ENCODE results near the gene SYCE1L. TPM values are rescaled to one million over a fixed set of nuclear protein-coding genes. Genes with fewer than 3 reads are reported as not detected.
"Not testable (repeated sequence)": the region's sequence is repeated elsewhere in the genome, so short reads cannot be mapped to it uniquely, and the experiment has no call there.

Gene SYCE1L
- total and polyA plus RNA-seq, 9 donors = 4.0 to 13.2 (median 7.6) TPM

- no CpG with 5 or more reads among the region's 5 CpGs for WGBS (ENCODE audit: insufficient coverage)
- Histone ChIP-seq H3K9me3 (replicated peaks; ENCODE audit: control insufficient read depth, low read depth, low read length) (no peaks in the 10 kb centered on the region), H3K27ac (ENCODE audit: low read length) (no peak overlapping the region), H3K4me3 (ENCODE audit: low read length) (no peak overlapping the region), H3K4me1 (ENCODE audit: control insufficient read depth, insufficient read depth, low read length) (peaks cover 3% of the 10 kb centered on the region), H3K36me3 (ENCODE audit: control insufficient read depth, insufficient read depth, low read length) (no peaks in the 10 kb centered on the region), H3K27me3 (ENCODE audit: control insufficient read depth, insufficient read depth, low read length) (no peaks in the 10 kb centered on the region)
- DNase-seq = peak; percentile 88
These were observed 27.2 kb upstream of the SYCE1L start for GRCh38 chr16:77171745-77172635.

GRCh38 chr16:77172951-77173350, 26.3 kb upstream of the SYCE1L start:
- Histone ChIP-seq H3K9me3 (replicated peaks; ENCODE audit: control insufficient read depth, low read depth, low read length) (no peaks in the 10 kb centered on the region), H3K36me3 (ENCODE audit: control insufficient read depth, insufficient read depth, low read length) (no peaks in the 10 kb centered on the region), H3K27ac (ENCODE audit: low read length) (no peak overlapping the region), H3K4me1 (ENCODE audit: control insufficient read depth, insufficient read depth, low read length) (peaks cover 3% of the 10 kb centered on the region), H3K4me3 (ENCODE audit: low read length) (no peak overlapping the region), H3K27me3 (ENCODE audit: control insufficient read depth, insufficient read depth, low read length) (no peaks in the 10 kb centered on the region)
- no peak for DNase-seq

DNA sequence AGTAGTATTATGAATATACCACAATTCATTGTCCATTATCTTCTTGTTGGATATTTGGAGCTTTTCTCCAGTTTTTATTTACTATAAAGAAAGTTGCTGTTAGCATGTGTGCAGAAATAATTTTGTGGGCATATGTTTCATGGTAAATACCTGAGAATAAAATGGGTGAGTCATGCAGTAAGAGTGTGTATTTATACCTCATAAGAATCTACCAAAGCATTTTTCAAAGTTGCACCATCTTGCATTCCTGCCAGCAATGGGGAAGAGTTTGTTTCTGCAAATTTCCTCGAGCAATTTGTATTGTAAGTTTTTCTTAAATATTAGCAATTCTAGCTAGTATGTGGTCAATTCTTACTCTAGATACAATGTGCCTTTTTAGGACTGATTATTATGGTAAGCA, 16.1 kb upstream of the SYCE1L start:
- Histone ChIP-seq H3K27me3 (ENCODE audit: control insufficient read depth, insufficient read depth, low read length) (no peaks in the 10 kb centered on the region), H3K27ac (ENCODE audit: low read length) (no peak overlapping the region)
- no CpG with 5 or more reads among the region's 1 CpG for WGBS (ENCODE audit: insufficient coverage)

DNA sequence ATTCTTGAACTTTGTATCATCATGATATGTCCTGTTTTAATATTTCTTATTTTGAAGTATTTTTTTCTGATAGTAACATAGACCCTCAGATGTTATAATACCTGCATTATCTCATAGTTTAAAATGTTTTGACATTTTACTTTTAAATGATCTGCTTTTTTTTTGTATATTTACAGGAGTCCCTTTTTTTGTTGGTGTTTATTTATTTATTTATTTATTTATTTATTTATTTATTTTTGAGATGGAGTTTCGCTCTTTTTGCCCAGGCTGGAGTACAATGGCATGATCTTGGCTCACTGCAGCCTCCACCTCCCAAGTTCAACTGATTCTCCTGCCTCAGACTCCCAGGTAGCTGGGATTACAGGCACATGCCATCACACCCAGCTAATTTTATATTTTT, 12.9 kb upstream of the SYCE1L start:
- not testable (repeated sequence) for H3K36me3 ChIP-seq (ENCODE audit: control insufficient read depth, insufficient read depth, low read length); H3K4me1 ChIP-seq (ENCODE audit: control insufficient read depth, insufficient read depth, low read length); H3K27ac ChIP-seq (ENCODE audit: low read length); H3K4me3 ChIP-seq (ENCODE audit: low read length); H3K27me3 ChIP-seq (ENCODE audit: control insufficient read depth, insufficient read depth, low read length); DNase-seq; H3K9me3 ChIP-seq (replicated peaks; ENCODE audit: control insufficient read depth, low read depth, low read length)
- WGBS (ENCODE audit: insufficient coverage) = no CpG with 5 or more reads among the region's 1 CpG

More for the DNA sequence above, 16.1 kb upstream of the SYCE1L start:
- Histone ChIP-seq H3K4me3 (ENCODE audit: low read length) (no peak overlapping the region), H3K4me1 (ENCODE audit: control insufficient read depth, insufficient read depth, low read length) (no peaks in the 10 kb centered on the region), H3K36me3 (ENCODE audit: control insufficient read depth, insufficient read depth, low read length) (no peaks in the 10 kb centered on the region), H3K9me3 (replicated peaks; ENCODE audit: control insufficient read depth, low read depth, low read length) (no peaks in the 10 kb centered on the region)
- DNase-seq = no peak

GRCh38 chr16:77190190-77190477, 9.1 kb upstream of the SYCE1L start:
- no peak for DNase-seq

DNA sequence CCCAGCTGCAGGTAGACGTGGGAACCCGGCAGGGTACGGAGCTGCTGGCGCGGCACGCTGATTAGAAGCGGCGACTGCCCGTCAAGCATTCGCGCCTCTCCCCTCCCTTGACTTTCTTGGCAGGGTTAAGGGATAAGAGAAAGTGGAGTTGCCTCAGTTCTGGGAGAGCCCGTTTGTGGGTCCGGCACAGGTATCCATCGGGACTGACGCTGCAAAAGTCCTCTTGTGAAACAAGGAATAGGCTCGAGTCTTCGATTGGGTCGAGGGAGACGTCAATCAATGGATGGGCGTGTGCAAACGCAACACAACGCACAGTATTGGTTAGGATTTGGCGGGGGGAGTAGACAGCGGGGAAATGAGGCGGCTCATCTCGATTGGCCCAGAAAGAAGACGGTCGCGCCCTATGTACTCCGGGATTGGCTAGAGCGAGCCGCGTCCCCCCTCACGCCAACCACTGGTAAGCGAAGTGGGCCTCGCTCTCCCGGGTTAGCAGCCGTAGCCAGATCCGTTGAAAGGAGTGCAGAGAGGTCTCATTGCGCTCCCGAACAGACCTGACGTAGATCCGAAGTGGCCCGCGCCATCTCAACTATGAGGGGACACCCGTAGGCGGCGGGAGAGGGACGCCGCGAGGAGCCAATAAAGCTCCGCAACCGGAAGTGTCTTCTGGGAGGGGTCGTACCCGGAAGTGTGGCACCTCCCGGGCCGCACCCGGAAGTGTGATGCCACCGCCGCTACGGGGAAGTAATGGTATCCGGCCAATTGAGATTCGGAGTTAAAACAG, 8.5 kb upstream of the SYCE1L start, which contains the start of gene MON1B:
TSS of gene MON1B (plus strand) at position 713 of the 781 bp plus-strand sequence. CDS start 296 bp downstream, outside the sequence.
- under 1% methylated on average over 51 of the region's 63 CpGs for WGBS (ENCODE audit: insufficient coverage)
- Histone ChIP-seq H3K27me3 (ENCODE audit: control insufficient read depth, insufficient read depth, low read length) (no peaks in the 10 kb centered on the region), H3K27ac (ENCODE audit: low read length) (peak within 1 kb of the TSS; percentile 98), H3K4me3 (ENCODE audit: low read length) (peak within 1 kb of the TSS; percentile 95), H3K4me1 (ENCODE audit: control insufficient read depth, insufficient read depth, low read length) (peaks cover 6% of the 10 kb centered on the region), H3K36me3 (ENCODE audit: control insufficient read depth, insufficient read depth, low read length) (peaks cover 26% of the 10 kb centered on the region), H3K9me3 (replicated peaks; ENCODE audit: control insufficient read depth, low read depth, low read length) (no peaks in the 10 kb centered on the region)
- peak; percentile 100 for DNase-seq

More at GRCh38 chr16:77190190-77190477, 9.1 kb upstream of the SYCE1L start:
- H3K27me3 ChIP-seq (ENCODE audit: control insufficient read depth, insufficient read depth, low read length) = no peaks in the 10 kb centered on the region
- peak overlapping the region; percentile 90 for H3K27ac ChIP-seq (ENCODE audit: low read length)
- H3K9me3 ChIP-seq (replicated peaks; ENCODE audit: control insufficient read depth, low read depth, low read length) = no peaks in the 10 kb centered on the region
- peaks cover 6% of the 10 kb centered on the region for H3K4me1 ChIP-seq (ENCODE audit: control insufficient read depth, insufficient read depth, low read length)
- WGBS (ENCODE audit: insufficient coverage) = 1% methylated on average over 19 of the region's 19 CpGs
- peaks cover 21% of the 10 kb centered on the region for H3K36me3 ChIP-seq (ENCODE audit: control insufficient read depth, insufficient read depth, low read length)
- peak overlapping the region; percentile 95 for H3K4me3 ChIP-seq (ENCODE audit: low read length)

- DNase-seq = peak; percentile 55
- 9% methylated on average over 11 of the region's 24 CpGs for WGBS (ENCODE audit: insufficient coverage)
- Histone ChIP-seq H3K4me1 (ENCODE audit: control insufficient read depth, insufficient read depth, low read length) (peaks cover 6% of the 10 kb centered on the region), H3K27me3 (ENCODE audit: control insufficient read depth, insufficient read depth, low read length) (no peaks in the 10 kb centered on the region), H3K27ac (ENCODE audit: low read length) (peak overlapping the region; percentile 98), H3K36me3 (ENCODE audit: control insufficient read depth, insufficient read depth, low read length) (peaks cover 30% of the 10 kb centered on the region), H3K4me3 (ENCODE audit: low read length) (peak overlapping the region; percentile 95), H3K9me3 (replicated peaks; ENCODE audit: control insufficient read depth, low read depth, low read length) (no peaks in the 10 kb centered on the region)
These were observed 7.8 kb upstream of the SYCE1L start for GRCh38 chr16:77191259-77191969.

- Histone ChIP-seq H3K4me1 (ENCODE audit: control insufficient read depth, insufficient read depth, low read length) (peaks cover 6% of the 10 kb centered on the region), H3K36me3 (ENCODE audit: control insufficient read depth, insufficient read depth, low read length) (peaks cover 42% of the 10 kb centered on the region), H3K9me3 (replicated peaks; ENCODE audit: control insufficient read depth, low read depth, low read length) (no peaks in the 10 kb centered on the region), H3K27ac (ENCODE audit: low read length) (no peak overlapping the region), H3K4me3 (ENCODE audit: low read length) (no peak overlapping the region), H3K27me3 (ENCODE audit: control insufficient read depth, insufficient read depth, low read length) (no peaks in the 10 kb centered on the region)
- 97% methylated on average over 10 of the region's 13 CpGs for WGBS (ENCODE audit: insufficient coverage)
- no peak for DNase-seq
These were observed 5.8 kb upstream of the SYCE1L start for GRCh38 chr16:77193377-77193776.

- peaks cover 6% of the 10 kb centered on the region for H3K4me1 ChIP-seq (ENCODE audit: control insufficient read depth, insufficient read depth, low read length)
- no peaks in the 10 kb centered on the region for H3K9me3 ChIP-seq (replicated peaks; ENCODE audit: control insufficient read depth, low read depth, low read length)
- H3K27ac ChIP-seq (ENCODE audit: low read length) = no peak overlapping the region
- DNase-seq = no peak
- 93% methylated on average over 45 of the region's 48 CpGs for WGBS (ENCODE audit: insufficient coverage)
- H3K27me3 ChIP-seq (ENCODE audit: control insufficient read depth, insufficient read depth, low read length) = no peaks in the 10 kb centered on the region
- peaks cover 51% of the 10 kb centered on the region for H3K36me3 ChIP-seq (ENCODE audit: control insufficient read depth, insufficient read depth, low read length)
- no peak overlapping the region for H3K4me3 ChIP-seq (ENCODE audit: low read length)
These were observed 4.6 kb upstream of the SYCE1L start for GRCh38 chr16:77194295-77195231.

Measured in muscle of leg (tissue), 11 donors.